Body of pancreas (tissue), 4 donors: ENCODE results near the gene RPTOR.

Source experiments
- POLR2A ChIP-seq, 3 donors: fragments of 450-650 bp; IDR thresholded peaks; one replicate each; pipeline ENCODE4 v1.6.1; 2016; ENCODE audit warnings: antibody characterized with exemption in 3 of 3, mild to moderate bottlenecking in 2 of 3
- TF ChIP-seq, protein P1 (sequence below), 7 experiments: fragments of 450-650 bp in 4 of 7; fragments of 200-600 bp in 3 of 7; sonication (generic) in 3 of 7; IDR thresholded peaks; one replicate each; pipeline ENCODE4 v1.5.1; 2016 to 2019; ENCODE audit warnings: antibody characterized with exemption in 7 of 7

DNA sequence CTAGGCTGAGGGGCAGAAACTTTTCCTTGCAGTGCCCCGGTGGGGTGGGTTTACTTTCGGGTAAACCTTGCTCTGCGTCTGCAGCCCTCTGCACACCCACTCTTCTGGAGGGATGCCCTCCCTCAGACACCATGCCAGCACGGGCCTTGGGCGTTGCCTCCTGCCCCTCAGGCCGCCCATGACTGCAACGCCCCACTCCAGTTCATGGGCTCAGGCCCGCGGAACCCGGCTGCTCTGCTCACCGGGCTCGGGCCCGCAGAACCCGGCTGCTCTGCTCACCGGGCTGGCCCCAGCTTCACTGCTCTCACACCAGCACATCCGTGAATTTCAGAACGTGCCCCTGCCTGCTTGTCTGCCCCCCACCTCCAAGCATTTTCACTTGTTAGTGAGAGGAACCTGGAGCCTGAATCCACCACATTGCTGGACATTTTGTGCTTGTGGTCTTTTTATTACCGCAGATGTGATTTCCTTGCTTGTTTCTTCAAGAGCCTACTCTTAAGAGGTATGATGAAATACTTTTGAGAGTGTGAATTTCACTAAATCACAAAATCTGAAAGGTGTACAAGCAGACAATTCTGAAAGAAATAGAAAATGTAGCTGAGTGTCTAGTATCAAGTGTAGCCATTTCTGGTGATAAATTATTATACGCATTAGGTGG lies 130.9 kb downstream of the RPTOR start:
- TF ChIP-seq, protein P1, sequence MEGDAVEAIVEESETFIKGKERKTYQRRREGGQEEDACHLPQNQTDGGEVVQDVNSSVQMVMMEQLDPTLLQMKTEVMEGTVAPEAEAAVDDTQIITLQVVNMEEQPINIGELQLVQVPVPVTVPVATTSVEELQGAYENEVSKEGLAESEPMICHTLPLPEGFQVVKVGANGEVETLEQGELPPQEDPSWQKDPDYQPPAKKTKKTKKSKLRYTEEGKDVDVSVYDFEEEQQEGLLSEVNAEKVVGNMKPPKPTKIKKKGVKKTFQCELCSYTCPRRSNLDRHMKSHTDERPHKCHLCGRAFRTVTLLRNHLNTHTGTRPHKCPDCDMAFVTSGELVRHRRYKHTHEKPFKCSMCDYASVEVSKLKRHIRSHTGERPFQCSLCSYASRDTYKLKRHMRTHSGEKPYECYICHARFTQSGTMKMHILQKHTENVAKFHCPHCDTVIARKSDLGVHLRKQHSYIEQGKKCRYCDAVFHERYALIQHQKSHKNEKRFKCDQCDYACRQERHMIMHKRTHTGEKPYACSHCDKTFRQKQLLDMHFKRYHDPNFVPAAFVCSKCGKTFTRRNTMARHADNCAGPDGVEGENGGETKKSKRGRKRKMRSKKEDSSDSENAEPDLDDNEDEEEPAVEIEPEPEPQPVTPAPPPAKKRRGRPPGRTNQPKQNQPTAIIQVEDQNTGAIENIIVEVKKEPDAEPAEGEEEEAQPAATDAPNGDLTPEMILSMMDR (IDR thresholded peaks at IDR 0.05) = no peak
- TF ChIP-seq POLR2A (IDR thresholded peaks at IDR 0.05) = no peak
